Smooth muscle cell (in vitro differentiated cells): ENCODE data around the gene PGBD4. TPM values are rescaled to one million over a fixed set of nuclear protein-coding genes. Genes with fewer than 3 reads are reported as not detected.

Experiments
- DNase-seq: peaks from one replicate; lab custom pipeline; 2025; ENCODE audit not compliant: unreplicated experiment; lab: John Stamatoyannopoulos, UW
- H2AFZ ChIP-seq: fragments of 200-600 bp; sonication (generic); 2 replicates; pipeline ENCODE4 v1.6.0; 2016; ENCODE audit warnings: antibody characterized with exemption, low read depth, mild to moderate bottlenecking
- H3F3A ChIP-seq: fragments of 200-600 bp; sonication (generic); 2 replicates; pipeline ENCODE4 v1.6.0; 2017; ENCODE audit warnings: antibody characterized with exemption, low read depth
- H3K27ac ChIP-seq: fragments of 200-600 bp; sonication (generic); 2 replicates; pipeline ENCODE4 v1.5.1; 2016; ENCODE audit warnings: low read depth, mild to moderate bottlenecking
- H3K27me3 ChIP-seq: fragments of 200-600 bp; sonication (generic); 2 replicates; pipeline ENCODE4 v1.6.1; 2016; ENCODE audit warnings: low read depth, mild to moderate bottlenecking
- H3K36me3 ChIP-seq: fragments of 200-600 bp; sonication (generic); 2 replicates; pipeline ENCODE4 v1.5.1; 2016; ENCODE audit warnings: low read depth
- H3K4me1 ChIP-seq: fragments of 200-600 bp; sonication (generic); 2 replicates; pipeline ENCODE4 v1.5.1; 2016; ENCODE audit warnings: low read depth
- H3K4me2 ChIP-seq: fragments of 200-600 bp; sonication (generic); 2 replicates; pipeline ENCODE4 v1.6.0; 2016; ENCODE audit warnings: mild to moderate bottlenecking
- H3K4me3 ChIP-seq: fragments of 200-600 bp; sonication (generic); 2 replicates; pipeline ENCODE4 v1.5.1; 2016; ENCODE audit warnings: mild to moderate bottlenecking
- H3K79me2 ChIP-seq: fragments of 200-600 bp; sonication (generic); 2 replicates; pipeline ENCODE4 v1.6.0; 2016; ENCODE audit warnings: low read depth, mild to moderate bottlenecking
- H3K9ac ChIP-seq: fragments of 200-600 bp; sonication (generic); 2 replicates; pipeline ENCODE4 v1.6.0; 2016; ENCODE audit warnings: low read depth
- H3K9me3 ChIP-seq: fragments of 200-600 bp; sonication (generic); replicated peaks from 2 replicates; pipeline ENCODE4 v1.5.1; 2016; ENCODE audit warnings: low read depth
- H4K20me1 ChIP-seq: fragments of 200-600 bp; sonication (generic); 2 replicates; pipeline ENCODE4 v1.6.0; 2016; ENCODE audit warnings: low read depth
- WGBS: methylation state at CpG from one replicate; pipeline ENCODE4 v1.1.7; 2016; ENCODE audit warnings: low lambda C conversion rate; 5-methylcytosine and 5-hydroxymethylcytosine counted together
- polyA plus RNA-seq: library from polyadenylated mRNA; unstranded; fragments of >200 nt; fragmentation: Nextera tagmentation; extraction: Ambion mirVana; gene quantifications from 2 replicates; pipeline ENCODE4 v1.2.1, GENCODE V29; 2016
- total RNA-seq: library from RNA; depleted of rRNA; stranded (reverse); fragments of >200 nt; gene quantifications from 2 replicates; pipeline ENCODE4 v1.2.3, GENCODE V29; 2014
- TF ChIP-seq, protein P1 (sequence below): fragments of 200-600 bp; sonication (generic); IDR thresholded peaks from 2 replicates; pipeline ENCODE4 v1.5.1; 2017; ENCODE audit warnings: borderline replicate concordance, mild to moderate bottlenecking, antibody characterized with exemption; ENCODE audit not compliant: insufficient read depth, poor library complexity, severe bottlenecking

The PGBD4 gene
- total and polyA plus RNA-seq, 2 experiments from 2014 or later, result 0.62 to 1.3 TPM

DNA sequence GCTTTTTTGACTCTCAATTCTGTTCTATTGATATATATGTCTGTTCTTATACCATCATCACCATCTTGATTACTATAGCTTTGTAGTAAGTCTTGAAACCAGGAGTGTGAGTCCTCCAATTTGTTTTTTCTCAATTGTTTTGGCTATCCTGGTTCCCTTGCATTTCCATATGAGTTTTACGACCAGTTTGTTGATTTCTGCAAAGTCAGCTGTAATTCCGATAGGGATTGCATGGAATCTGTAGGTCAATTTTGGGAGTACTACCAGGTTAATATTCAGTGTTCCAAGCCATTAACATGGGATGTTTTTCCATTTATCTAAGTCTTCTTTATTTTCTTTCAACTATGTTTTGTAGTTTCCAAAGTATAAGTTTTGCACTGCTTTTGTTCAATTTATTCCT lies 27.0 kb downstream of the PGBD4 start:
- Histone ChIP-seq H3F3A (peaks cover 3% of the 10 kb centered on the region), H3K36me3 (no peaks in the 10 kb centered on the region), H3K9ac (no peak overlapping the region), H3K27ac (no peak overlapping the region), H2AFZ (no peak overlapping the region), H4K20me1 (no peaks in the 10 kb centered on the region), H3K9me3 (no peaks in the 10 kb centered on the region), H3K4me1 (no peaks in the 10 kb centered on the region), H3K27me3 (no peaks in the 10 kb centered on the region), H3K4me2 (no peak overlapping the region), H3K79me2 (no peaks in the 10 kb centered on the region), H3K4me3 (no peak overlapping the region)
- WGBS, result 46% methylated on average over 2 of the region's 2 CpGs
- DNase-seq, result no peak
- TF ChIP-seq, protein P1, sequence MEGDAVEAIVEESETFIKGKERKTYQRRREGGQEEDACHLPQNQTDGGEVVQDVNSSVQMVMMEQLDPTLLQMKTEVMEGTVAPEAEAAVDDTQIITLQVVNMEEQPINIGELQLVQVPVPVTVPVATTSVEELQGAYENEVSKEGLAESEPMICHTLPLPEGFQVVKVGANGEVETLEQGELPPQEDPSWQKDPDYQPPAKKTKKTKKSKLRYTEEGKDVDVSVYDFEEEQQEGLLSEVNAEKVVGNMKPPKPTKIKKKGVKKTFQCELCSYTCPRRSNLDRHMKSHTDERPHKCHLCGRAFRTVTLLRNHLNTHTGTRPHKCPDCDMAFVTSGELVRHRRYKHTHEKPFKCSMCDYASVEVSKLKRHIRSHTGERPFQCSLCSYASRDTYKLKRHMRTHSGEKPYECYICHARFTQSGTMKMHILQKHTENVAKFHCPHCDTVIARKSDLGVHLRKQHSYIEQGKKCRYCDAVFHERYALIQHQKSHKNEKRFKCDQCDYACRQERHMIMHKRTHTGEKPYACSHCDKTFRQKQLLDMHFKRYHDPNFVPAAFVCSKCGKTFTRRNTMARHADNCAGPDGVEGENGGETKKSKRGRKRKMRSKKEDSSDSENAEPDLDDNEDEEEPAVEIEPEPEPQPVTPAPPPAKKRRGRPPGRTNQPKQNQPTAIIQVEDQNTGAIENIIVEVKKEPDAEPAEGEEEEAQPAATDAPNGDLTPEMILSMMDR, result no peak

DNA sequence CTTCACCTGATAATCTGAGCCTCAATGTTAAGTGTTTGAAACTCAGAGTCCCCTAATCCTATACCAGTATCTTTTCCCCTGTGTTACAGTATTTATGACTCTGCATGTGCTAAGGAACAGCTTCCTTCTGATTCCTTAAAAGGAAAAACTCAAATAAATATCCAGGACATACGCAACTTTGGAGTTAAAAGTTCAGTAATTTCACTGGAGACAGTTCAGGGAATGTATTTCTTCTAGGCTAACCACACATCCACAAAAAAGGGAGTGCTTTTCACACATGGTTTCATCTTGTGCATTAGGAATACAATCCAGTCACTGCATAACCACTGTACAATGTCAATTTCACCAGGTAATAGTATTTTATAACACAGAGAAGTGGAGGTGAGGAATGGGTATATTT lies 31.0 kb downstream of the PGBD4 start:
- H3K9ac ChIP-seq, result no peak overlapping the region
- no peak overlapping the region for H3K27ac ChIP-seq
- no peak overlapping the region for H3K4me2 ChIP-seq
- no peaks in the 10 kb centered on the region for H3K9me3 ChIP-seq
- no peaks in the 10 kb centered on the region for H3F3A ChIP-seq
- no peaks in the 10 kb centered on the region for H4K20me1 ChIP-seq
- H3K4me3 ChIP-seq, result no peak overlapping the region
- H2AFZ ChIP-seq, result no peak overlapping the region
- DNase-seq, result no peak
- H3K27me3 ChIP-seq, result no peaks in the 10 kb centered on the region
- no peaks in the 10 kb centered on the region for H3K79me2 ChIP-seq
- 87% methylated on average over 1 of the region's 1 CpG for WGBS
- H3K4me1 ChIP-seq, result no peaks in the 10 kb centered on the region
- H3K36me3 ChIP-seq, result no peaks in the 10 kb centered on the region
- TF ChIP-seq, protein P1, result no peak

DNA sequence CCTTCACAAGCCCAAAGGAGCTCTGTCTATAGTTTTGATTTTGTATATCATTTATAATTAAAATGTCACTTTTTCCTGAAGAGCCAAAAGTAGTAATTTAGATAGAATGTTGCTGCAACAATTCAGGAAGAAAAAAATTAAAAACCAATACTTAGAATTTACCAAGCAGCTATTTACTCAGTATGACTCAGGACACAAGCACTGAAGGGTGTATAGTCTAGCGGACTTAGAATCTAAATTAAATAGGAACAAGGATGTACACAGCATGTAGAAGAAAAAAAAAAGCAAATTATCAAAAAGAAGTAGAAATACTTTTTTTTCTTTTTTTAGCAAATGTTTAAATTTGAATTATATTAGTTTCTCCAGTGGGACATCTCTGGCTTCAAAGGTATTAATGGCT lies 31.6 kb downstream of the PGBD4 start:
- H3K27ac ChIP-seq, result no peak overlapping the region
- no peaks in the 10 kb centered on the region for H3K36me3 ChIP-seq
- no peak overlapping the region for H3K4me2 ChIP-seq
- H2AFZ ChIP-seq, result no peak overlapping the region
- no peaks in the 10 kb centered on the region for H3F3A ChIP-seq
- TF ChIP-seq, protein P1, result no peak
- no peaks in the 10 kb centered on the region for H3K4me1 ChIP-seq
- no peaks in the 10 kb centered on the region for H3K9me3 ChIP-seq
- 93% methylated on average over 1 of the region's 1 CpG for WGBS
- H3K9ac ChIP-seq, result no peak overlapping the region
- DNase-seq, result no peak
- H3K79me2 ChIP-seq, result no peaks in the 10 kb centered on the region
- no peak overlapping the region for H3K4me3 ChIP-seq
- H4K20me1 ChIP-seq, result no peaks in the 10 kb centered on the region
- H3K27me3 ChIP-seq, result no peaks in the 10 kb centered on the region

DNA sequence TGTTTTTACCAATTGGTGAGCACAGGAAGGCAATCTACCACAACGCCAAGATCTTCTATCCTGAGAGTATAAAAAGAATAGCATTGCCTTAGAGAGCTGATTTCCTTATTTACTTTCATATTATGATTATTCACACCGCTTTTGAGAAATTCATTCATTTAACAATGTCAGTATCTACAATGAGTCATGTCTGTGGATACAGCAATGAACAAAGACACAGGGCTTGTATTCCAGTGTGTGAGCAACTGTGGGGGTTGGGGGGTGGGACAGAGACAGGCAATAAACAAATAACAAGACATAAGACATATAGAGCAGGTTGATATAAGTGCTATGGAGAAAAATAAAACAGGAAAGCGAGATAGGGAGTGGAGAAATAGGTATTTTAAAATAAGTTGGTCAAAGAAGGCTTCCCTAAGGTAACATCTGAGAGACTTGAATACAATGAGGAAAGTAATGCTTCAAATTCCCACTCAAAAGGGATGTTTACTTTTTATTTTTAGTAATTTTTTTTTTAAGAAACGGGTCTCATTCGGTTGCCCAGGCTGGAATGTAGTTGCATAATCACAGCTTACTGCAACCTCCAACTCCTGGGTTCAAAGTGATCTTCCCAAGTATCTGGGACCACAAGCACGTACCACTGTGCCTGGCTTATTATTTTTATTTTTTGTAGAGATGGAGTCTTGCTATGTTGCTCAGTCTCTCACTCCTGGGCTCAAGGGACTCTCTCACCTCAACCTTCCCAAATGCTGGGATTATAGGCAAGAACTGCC lies 45.7 kb downstream of the PGBD4 start:
- H3K4me1 ChIP-seq, result no peaks in the 10 kb centered on the region
- DNase-seq, result no peak
- TF ChIP-seq, protein P1, result no peak
- H3K79me2 ChIP-seq, result no peaks in the 10 kb centered on the region
- no peak overlapping the region for H3K4me2 ChIP-seq
- H2AFZ ChIP-seq, result no peak overlapping the region
- H3K4me3 ChIP-seq, result no peak overlapping the region
- H3F3A ChIP-seq, result no peaks in the 10 kb centered on the region
- 76% methylated on average over 6 of the region's 6 CpGs for WGBS
- H4K20me1 ChIP-seq, result no peaks in the 10 kb centered on the region
- H3K9ac ChIP-seq, result no peak overlapping the region
- no peaks in the 10 kb centered on the region for H3K9me3 ChIP-seq
- no peak overlapping the region for H3K27ac ChIP-seq
- H3K27me3 ChIP-seq, result no peaks in the 10 kb centered on the region
- peaks cover 31% of the 10 kb centered on the region for H3K36me3 ChIP-seq
